ENCODE measurements around the gene VOPP1. TPM values are rescaled to one million over a fixed set of nuclear protein-coding genes. Genes with fewer than 3 reads are reported as not detected.

VOPP1 gene
- total and polyA plus RNA-seq, 2 donors (not counting 3 experiments of a cell fraction or from before 2014, with no cell fraction given) = 85.6 to 154 TPM

- H3K36me3 ChIP-seq (ENCODE audit: control insufficient read depth in 2 of 2, extremely low read depth in 1 of 2, insufficient read depth in 2 of 2, low read length in 2 of 2) = peaks cover 2 to 7% of the 10 kb centered on the region in 2 experiments
- no peaks in the 10 kb centered on the region for H3K9me3 ChIP-seq (replicated peaks; ENCODE audit: control insufficient read depth, insufficient read depth, low read length)
- FAIRE-seq (no peak), DNase-seq (ENCODE audit: low read depth, low spot score) (peak; percentile 33)
- H2AFZ ChIP-seq (ENCODE audit: low read depth, low read length) = no peak overlapping the region
- ChIA-PET POLR2A (no interaction called here), CTCF (interaction anchor here (1.2 to 1.9 kb wide), 3 partner anchors 15 to 24 kb away, joined by 3 to 6 read pairs (median 5); no protein-coding TSS in a partner anchor)
- no peaks in the 10 kb centered on the region for H3K9me1 ChIP-seq (replicated peaks; ENCODE audit: control insufficient read depth, extremely low read depth, insufficient read depth, low read length)
- intact Hi-C loops (cut with micrococcal nuclease) = no loop called here
- no peaks in the 10 kb centered on the region for H3K27me3 ChIP-seq (ENCODE audit: control insufficient read depth in 2 of 2, insufficient read depth in 2 of 2, low read length in 2 of 2)
- TF ChIP-seq GATA2 (IDR thresholded peaks at IDR 0.05; ENCODE audit: insufficient read depth, insufficient read length, low read depth, low read length) (no peak), JUN (IDR thresholded peaks at IDR 0.05; ENCODE audit: borderline replicate concordance, insufficient read depth, insufficient read length, low read depth) (no peak), FOS (IDR thresholded peaks at IDR 0.05; ENCODE audit: borderline replicate concordance, insufficient read depth, low read length) (no peak), MYC (IDR thresholded peaks at IDR 0.05; ENCODE audit: low read depth, low read length) (no peak), POLR2A (IDR thresholded peaks at IDR 0.05; ENCODE audit: low read depth, low read length) (no peak), EZH2 (IDR thresholded peaks at IDR 0.05; ENCODE audit: borderline replicate concordance, low read depth, low read length, severe bottlenecking) (no peak), POLR2AphosphoS5 (IDR thresholded peaks at IDR 0.05; ENCODE audit: insufficient read depth, low read depth, low read length) (no peak), CTCF (IDR thresholded peaks at IDR 0.05; ENCODE audit: extremely low read depth in 1 of 2, insufficient read depth in 1 of 2, low read depth in 1 of 2, low read length in 2 of 2) (no peak), MAX (IDR thresholded peaks at IDR 0.05; ENCODE audit: insufficient read depth, insufficient read length) (no peak)
- no TSS peak for BruUV-seq (replicated peaks)
- no peak overlapping the region for H3K9ac ChIP-seq (replicated peaks; ENCODE audit: extremely low read depth, insufficient read depth, low read length)
- H3K79me2 ChIP-seq (ENCODE audit: control insufficient read depth, insufficient read depth, low read length) = peaks cover 25% of the 10 kb centered on the region
- no peaks in the 10 kb centered on the region for H4K20me1 ChIP-seq (replicated peaks; ENCODE audit: control insufficient read depth, extremely low read depth, insufficient read depth, low read length)
- H3K4me3 ChIP-seq (replicated peaks in 1 of 3; ENCODE audit: insufficient read depth in 1 of 3, low read depth in 1 of 3, low read length in 3 of 3) = no peak overlapping the region
- no peak overlapping the region for H3K27ac ChIP-seq (ENCODE audit: insufficient read depth, low read depth, low read length)
- dilution Hi-C loops (cut with MboI; ENCODE audit: extremely low pct_ligation_motif_present, low sequenced_read_pairs) = no loop called here
- no peak overlapping the region for H3K4me2 ChIP-seq (ENCODE audit: insufficient read depth, low read length)
- peaks cover 7% of the 10 kb centered on the region for H3K4me1 ChIP-seq (ENCODE audit: control insufficient read depth, extremely low read depth, insufficient read depth, low read length)
Observed at GRCh38 chr7:55509322-55509721, 63.0 kb downstream of the VOPP1 start.
